ENCODE results near the gene CFDP1. TPM values are rescaled to one million over a fixed set of nuclear protein-coding genes. Genes with fewer than 3 reads are reported as not detected.

CFDP1 gene
- total RNA-seq, 2 donors from 2014 or later: 33.6 to 34.7 TPM

DNA sequence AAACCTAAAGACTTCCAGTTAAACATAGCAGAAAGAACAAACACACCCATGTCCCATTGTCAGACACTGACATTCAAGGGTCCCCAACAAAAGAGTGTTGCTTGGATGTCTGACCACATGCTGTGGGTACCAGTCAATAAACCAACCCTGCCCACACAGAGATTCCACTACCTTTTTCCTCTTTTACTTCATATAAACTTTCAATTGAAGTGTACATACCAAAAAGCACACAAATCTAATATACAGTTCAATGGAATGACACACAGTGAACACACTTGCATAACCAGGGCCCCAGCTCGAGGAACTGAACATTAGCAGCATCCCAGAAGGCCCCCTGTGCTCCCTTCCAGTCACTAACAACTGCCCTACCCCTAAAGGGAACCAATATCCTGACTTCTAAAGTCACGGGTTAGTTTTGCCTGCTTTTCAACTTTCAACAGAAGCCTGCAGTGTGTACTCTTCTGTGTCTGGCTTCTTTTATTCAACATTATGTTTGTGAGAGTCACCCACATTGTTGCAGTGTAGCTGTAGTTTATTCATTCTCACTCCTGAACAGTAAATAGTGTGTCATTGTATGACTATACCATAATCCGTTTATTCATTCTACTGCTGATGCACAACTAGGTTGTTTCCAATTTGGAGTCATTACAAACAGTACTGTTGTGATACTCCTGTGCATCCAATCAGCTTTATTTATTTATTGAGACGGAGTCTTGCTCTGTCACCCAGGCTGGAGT is 18.0 kb downstream of the CFDP1 start:
- Mint-ChIP-seq H3K27me3 (no peaks in the 10 kb centered on the region), H3K4me3 (no peak overlapping the region), H3K36me3 (ENCODE audit: low read depth) (peaks cover 2% of the 10 kb centered on the region), H3K27ac (peak overlapping the region; percentile 67), H3K4me1 (peaks cover 16% of the 10 kb centered on the region)
- no peaks in the 10 kb centered on the region for H3K9me3 ChIP-seq (ENCODE audit: control insufficient read depth, low read length, poor library complexity, severe bottlenecking)
- DNase-seq (no peak), ATAC-seq (no peak)

DNA sequence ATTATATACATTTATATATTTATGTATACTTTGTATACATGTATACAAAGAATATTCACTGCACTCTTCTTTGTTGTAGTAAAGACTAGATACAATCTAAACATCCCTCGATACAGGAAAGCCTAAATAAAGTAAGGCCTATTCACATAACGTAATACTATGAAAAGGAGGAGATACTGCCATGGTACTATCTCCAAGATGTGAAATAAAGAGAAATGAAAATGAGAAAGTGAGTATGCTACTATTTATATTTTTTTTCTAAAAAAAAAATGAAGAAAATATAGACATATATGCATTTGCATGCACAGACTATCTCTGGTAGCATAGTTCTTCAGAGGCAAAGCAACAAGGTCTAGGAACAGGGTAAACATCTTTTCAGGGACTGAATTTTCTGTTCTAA is 19.4 kb downstream of the CFDP1 start:
- peaks cover 13% of the 10 kb centered on the region for H3K4me1 Mint-ChIP-seq
- peaks cover 5% of the 10 kb centered on the region for H3K36me3 Mint-ChIP-seq (ENCODE audit: low read depth)
- no peaks in the 10 kb centered on the region for H3K27me3 Mint-ChIP-seq
- DNase-seq (no peak), ATAC-seq (no peak)
- no peak overlapping the region for H3K4me3 Mint-ChIP-seq
- H3K9me3 ChIP-seq (ENCODE audit: control insufficient read depth, low read length, poor library complexity, severe bottlenecking): no peaks in the 10 kb centered on the region
- H3K27ac Mint-ChIP-seq: no peak overlapping the region

DNA sequence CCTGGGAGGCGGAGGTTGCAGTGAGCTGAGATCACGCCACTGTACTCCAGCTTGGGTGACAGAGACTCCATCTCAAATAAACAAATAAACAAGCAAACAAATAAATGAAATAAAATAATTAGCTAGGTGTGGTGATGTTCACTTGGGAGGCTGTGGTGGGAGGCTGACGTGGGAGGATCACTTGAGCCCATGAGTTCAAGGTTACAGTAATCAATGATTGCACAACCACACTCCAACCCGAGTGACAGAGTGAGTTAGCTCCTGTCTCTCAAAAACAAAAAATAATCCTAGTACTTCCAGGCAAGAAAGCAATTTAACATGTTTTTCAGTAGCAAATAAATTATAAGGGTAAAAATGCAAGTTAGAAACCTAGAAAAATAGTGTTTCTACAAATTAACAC is 26.4 kb downstream of the CFDP1 start:
- DNase-seq (no peak), ATAC-seq (no peak)
- peaks cover 6% of the 10 kb centered on the region for H3K36me3 Mint-ChIP-seq (ENCODE audit: low read depth)
- H3K4me3 Mint-ChIP-seq: no peak overlapping the region
- H3K4me1 Mint-ChIP-seq: no peaks in the 10 kb centered on the region
- no peak overlapping the region for H3K27ac Mint-ChIP-seq
- H3K9me3 ChIP-seq (ENCODE audit: control insufficient read depth, low read length, poor library complexity, severe bottlenecking): no peaks in the 10 kb centered on the region
- no peaks in the 10 kb centered on the region for H3K27me3 Mint-ChIP-seq

DNA sequence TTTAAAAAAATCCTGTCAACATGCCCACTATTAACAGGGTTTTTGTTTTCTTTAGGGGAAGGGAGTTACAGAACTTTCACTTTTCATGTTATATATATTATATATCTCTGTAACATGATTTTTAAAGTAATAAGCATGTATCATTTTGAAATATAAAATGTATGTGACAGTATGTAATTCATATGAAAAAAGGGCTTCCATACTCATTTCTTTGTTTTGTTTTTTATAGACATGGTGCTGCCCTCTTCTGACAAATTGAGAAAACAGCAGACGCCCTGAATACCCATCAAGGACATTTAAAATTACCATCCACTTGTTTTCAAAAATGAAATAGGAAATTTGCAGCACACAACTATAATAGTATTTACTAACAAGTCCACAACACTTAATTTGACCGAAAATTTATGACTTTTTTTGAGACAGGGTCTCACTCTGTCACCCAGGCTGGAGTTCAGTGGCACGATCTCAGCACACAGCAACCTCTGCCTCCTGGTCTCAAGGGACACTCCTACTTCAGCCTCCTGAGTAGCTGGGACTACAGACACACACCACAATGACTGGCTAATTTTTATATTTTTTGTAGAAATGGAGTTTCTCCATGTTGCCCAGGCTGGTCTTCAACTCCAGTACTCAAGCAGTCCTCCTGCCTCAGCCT is 30.4 kb downstream of the CFDP1 start:
- no peaks in the 10 kb centered on the region for H3K27me3 Mint-ChIP-seq
- H3K4me3 Mint-ChIP-seq: no peak overlapping the region
- H3K27ac Mint-ChIP-seq: no peak overlapping the region
- H3K9me3 ChIP-seq (ENCODE audit: control insufficient read depth, low read length, poor library complexity, severe bottlenecking): no peaks in the 10 kb centered on the region
- peaks cover 5% of the 10 kb centered on the region for H3K4me1 Mint-ChIP-seq
- peaks cover 3% of the 10 kb centered on the region for H3K36me3 Mint-ChIP-seq (ENCODE audit: low read depth)
- ATAC-seq: no peak
- no peak for DNase-seq

DNA sequence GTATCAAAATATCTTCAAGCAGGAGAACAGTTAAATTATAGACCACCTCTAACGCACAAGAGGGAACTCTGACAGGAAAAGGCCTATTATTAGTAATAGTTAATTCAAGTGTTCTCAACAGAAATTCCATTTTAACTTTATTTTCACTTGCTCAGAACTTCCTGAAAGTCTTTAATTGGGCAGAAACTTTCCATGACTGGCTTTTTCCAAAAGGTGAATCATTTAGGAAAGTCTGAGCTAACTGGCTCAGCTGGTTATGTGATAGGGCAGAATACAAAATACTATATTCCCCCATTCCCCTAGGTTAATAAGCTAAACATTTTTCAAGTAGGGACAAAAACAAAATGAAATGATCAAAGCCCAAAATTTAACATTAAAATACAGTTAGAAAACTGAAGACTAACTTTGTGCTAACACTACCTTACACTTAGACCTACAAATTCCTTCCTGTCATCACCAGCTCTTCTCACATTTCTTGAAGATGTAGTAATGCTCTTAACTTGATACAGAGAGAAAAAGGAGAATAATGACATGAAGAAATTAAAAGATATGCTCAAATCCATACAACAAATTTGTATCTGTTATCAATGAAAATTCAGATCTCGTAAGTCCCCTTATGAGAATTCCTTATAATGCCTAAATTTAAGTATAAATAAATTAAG is 31.0 kb downstream of the CFDP1 start:
- ATAC-seq (no peak), DNase-seq (no peak)
- H3K36me3 Mint-ChIP-seq (ENCODE audit: low read depth): no peaks in the 10 kb centered on the region
- no peak overlapping the region for H3K4me3 Mint-ChIP-seq
- no peaks in the 10 kb centered on the region for H3K27me3 Mint-ChIP-seq
- H3K4me1 Mint-ChIP-seq: peaks cover 5% of the 10 kb centered on the region
- H3K9me3 ChIP-seq (ENCODE audit: control insufficient read depth, low read length, poor library complexity, severe bottlenecking): no peaks in the 10 kb centered on the region
- H3K27ac Mint-ChIP-seq: peak overlapping the region; percentile 11

DNA sequence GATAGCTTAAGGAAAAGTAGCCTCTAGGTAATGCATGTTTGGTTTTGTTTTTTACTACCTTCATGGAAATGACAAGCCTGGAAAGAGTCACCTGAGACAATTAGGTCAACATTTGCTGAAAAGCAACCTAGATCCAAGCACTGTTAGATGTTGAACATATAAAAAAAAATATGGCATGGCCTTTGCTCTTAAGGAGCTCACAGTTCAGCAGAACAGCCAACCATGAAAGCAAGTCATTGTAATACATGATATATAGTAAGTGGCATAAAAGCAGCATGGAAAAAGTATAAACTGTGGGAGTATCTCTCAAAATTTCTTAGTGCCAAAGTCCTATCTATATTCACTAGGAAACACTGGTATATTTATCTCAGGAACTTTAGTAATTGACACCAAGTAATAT is 31.6 kb downstream of the CFDP1 start:
- H3K4me1 Mint-ChIP-seq: peaks cover 5% of the 10 kb centered on the region
- ATAC-seq: no peak
- H3K36me3 Mint-ChIP-seq (ENCODE audit: low read depth): no peaks in the 10 kb centered on the region
- H3K4me3 Mint-ChIP-seq: no peak overlapping the region
- H3K27me3 Mint-ChIP-seq: no peaks in the 10 kb centered on the region
- peak overlapping the region; percentile 11 for H3K27ac Mint-ChIP-seq
- no peaks in the 10 kb centered on the region for H3K9me3 ChIP-seq (ENCODE audit: control insufficient read depth, low read length, poor library complexity, severe bottlenecking)
- no peak for DNase-seq

DNA sequence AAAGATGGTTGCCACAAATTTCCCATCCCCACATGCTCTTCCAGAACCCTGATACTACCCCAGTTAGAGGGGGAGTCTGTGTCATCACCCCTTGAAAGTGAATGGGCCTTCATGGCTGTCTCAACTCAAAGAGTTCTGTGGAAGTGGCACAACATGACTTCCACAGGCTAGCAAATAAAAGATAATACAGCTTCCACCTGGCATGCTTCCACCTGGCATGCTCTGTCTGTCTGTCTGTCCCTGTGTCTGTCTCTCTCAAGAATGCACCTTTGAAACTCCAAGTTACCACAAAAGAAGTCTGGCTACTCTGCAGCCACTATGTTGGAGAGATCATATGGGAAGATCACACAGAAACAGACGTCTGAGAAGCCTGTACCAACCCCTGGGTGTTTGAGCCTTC is 35.0 kb downstream of the CFDP1 start:
- Mint-ChIP-seq H3K4me1 (peaks cover 5% of the 10 kb centered on the region), H3K36me3 (ENCODE audit: low read depth) (no peaks in the 10 kb centered on the region), H3K27ac (no peak overlapping the region), H3K4me3 (no peak overlapping the region), H3K27me3 (no peaks in the 10 kb centered on the region)
- DNase-seq: no peak
- H3K9me3 ChIP-seq (ENCODE audit: control insufficient read depth, low read length, poor library complexity, severe bottlenecking): no peaks in the 10 kb centered on the region
- ATAC-seq: no peak

DNA sequence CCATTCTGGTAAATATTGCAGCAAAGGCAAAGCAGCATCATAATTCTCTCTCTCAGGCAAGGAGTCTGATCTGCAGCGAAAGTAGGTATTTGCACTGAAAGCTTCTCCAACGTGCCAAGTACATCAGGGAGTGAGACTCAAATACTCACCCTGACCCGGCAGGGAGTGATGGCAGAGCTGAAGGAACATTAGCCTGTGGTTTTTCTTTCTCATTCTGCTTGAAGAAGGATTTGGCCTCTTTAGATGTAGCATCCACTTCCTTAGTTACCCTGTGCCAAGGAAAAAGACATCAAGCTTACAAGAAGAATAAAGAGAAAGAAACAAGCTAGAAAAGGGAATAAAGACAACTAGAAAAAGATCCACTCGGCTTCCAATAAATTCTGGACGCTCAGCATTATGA is 38.4 kb downstream of the CFDP1 start:
- peaks cover 5% of the 10 kb centered on the region for H3K4me1 Mint-ChIP-seq
- no peak for ATAC-seq
- no peaks in the 10 kb centered on the region for H3K27me3 Mint-ChIP-seq
- DNase-seq: no peak
- H3K4me3 Mint-ChIP-seq: no peak overlapping the region
- H3K27ac Mint-ChIP-seq: no peak overlapping the region
- H3K36me3 Mint-ChIP-seq (ENCODE audit: low read depth): no peaks in the 10 kb centered on the region
- H3K9me3 ChIP-seq (ENCODE audit: control insufficient read depth, low read length, poor library complexity, severe bottlenecking): no peaks in the 10 kb centered on the region

DNA sequence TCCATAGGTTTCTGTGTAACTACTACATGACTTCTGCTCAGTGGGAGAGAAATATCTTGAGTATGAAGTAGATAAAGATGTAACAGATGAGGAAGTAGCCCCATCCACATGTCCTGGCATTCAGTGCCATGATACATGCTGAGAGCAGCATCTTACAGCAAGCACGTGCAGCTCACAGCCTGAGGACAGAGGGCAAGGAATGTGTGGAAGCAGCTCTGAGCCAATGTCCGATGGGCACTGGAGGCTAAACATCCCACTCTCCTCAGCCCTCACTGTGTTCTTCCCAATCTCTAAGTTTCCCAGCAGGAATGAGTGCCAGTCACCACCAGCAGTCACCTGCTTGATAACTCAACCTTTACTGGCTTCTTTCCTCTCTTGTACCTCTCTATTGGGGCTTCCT is 40.4 kb downstream of the CFDP1 start:
- H3K36me3 Mint-ChIP-seq (ENCODE audit: low read depth): no peaks in the 10 kb centered on the region
- no peak overlapping the region for H3K27ac Mint-ChIP-seq
- DNase-seq (no peak), ATAC-seq (no peak)
- no peak overlapping the region for H3K4me3 Mint-ChIP-seq
- peaks cover 13% of the 10 kb centered on the region for H3K4me1 Mint-ChIP-seq
- no peaks in the 10 kb centered on the region for H3K27me3 Mint-ChIP-seq
- no peaks in the 10 kb centered on the region for H3K9me3 ChIP-seq (ENCODE audit: control insufficient read depth, low read length, poor library complexity, severe bottlenecking)

DNA sequence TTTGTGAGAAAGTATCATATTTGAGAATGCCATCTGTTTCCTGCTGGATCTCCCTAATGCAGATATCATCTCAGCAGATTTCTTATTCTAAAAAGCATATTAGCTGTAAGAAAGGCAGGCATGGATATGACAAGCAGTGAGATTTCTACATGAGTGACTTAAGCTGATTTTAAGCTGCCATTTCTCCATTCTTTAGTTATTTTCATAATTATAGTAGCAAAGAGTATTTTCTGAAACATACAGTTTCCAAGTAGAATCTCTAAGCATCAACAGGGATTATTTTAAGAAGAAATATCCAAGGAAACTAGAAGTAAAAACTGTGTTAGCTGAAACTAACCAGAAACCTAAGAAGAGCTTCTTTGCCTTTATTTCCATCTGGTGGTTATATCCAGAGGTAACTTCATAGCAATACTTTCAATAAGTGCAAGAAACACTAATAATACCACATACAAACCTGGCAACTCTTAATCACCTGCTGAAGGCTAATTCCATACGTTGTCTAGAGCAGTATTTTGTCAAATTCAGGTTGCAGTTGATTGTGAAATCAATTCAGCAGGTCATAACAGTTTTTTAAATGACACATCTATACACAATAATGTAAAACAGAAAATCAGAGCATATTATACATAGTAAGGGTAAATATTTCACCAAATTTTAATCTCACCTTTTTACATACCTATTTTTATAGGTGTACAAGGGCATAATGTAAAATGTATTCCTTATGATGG is 42.2 kb downstream of the CFDP1 start:
- no peaks in the 10 kb centered on the region for H3K36me3 Mint-ChIP-seq (ENCODE audit: low read depth)

DNA sequence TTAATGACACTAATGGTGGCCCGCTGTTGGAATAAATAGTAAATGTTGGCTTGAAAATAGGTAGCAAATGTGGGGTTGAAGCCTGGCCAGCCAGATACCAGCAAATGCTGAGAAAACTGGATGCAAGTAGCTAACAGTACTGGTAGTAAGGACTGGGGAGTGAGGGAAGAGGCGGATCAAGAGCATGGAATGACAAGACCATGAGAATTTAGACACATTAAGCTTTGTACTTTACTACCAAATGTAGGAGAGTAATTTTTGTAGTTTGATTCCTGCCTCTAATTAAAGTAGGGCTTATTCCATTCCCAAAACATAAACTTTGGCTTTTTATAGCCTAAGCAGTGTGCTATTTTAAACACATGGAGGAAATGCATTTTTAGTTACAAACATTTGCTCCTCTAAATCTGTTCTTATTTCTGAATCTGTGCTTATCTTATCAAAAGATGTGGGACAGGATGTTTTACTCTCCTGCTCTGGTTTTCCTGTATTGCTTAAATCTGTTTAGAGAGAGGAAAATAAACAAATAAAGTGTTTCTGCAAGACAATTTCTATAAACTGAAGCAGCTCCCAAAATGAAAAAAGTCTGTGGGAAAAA is 44.1 kb downstream of the CFDP1 start:
- no peak for ATAC-seq
- Mint-ChIP-seq H3K27me3 (no peaks in the 10 kb centered on the region), H3K4me1 (peaks cover 17% of the 10 kb centered on the region), H3K36me3 (ENCODE audit: low read depth) (no peaks in the 10 kb centered on the region), H3K4me3 (no peak overlapping the region), H3K27ac (peak overlapping the region; percentile 16)
- no peak for DNase-seq
- H3K9me3 ChIP-seq (ENCODE audit: control insufficient read depth, low read length, poor library complexity, severe bottlenecking): no peaks in the 10 kb centered on the region

More for the DNA sequence above, 42.2 kb downstream of the CFDP1 start:
- no peak for ATAC-seq
- H3K9me3 ChIP-seq (ENCODE audit: control insufficient read depth, low read length, poor library complexity, severe bottlenecking): no peaks in the 10 kb centered on the region
- Mint-ChIP-seq H3K27me3 (no peaks in the 10 kb centered on the region), H3K4me3 (no peak overlapping the region), H3K4me1 (peaks cover 13% of the 10 kb centered on the region), H3K27ac (no peak overlapping the region)
- DNase-seq: no peak

DNA sequence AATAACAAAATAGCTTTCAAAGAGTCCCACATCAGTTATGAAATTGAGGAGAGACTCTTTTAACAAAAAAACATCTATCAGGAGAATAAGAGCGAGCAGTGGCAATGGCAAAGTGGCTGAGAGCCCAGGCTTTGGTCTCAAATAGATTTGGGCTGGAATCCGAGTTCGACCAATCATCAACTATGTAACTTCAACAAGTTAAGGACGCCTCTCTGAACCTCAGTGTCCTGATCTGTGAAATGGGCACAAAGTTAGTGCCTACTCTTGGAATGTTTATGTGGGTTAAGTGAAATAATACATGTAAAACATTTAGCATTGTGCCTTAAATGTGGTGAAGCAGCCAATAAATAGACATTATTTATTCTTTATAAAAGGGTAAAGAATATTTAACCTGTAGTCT is 45.4 kb downstream of the CFDP1 start:
- H3K27ac Mint-ChIP-seq: no peak overlapping the region

More for the DNA sequence above, 45.4 kb downstream of the CFDP1 start:
- DNase-seq: no peak
- H3K27me3 Mint-ChIP-seq: no peaks in the 10 kb centered on the region
- H3K4me3 Mint-ChIP-seq: no peak overlapping the region
- no peaks in the 10 kb centered on the region for H3K36me3 Mint-ChIP-seq (ENCODE audit: low read depth)
- ATAC-seq: no peak
- peaks cover 20% of the 10 kb centered on the region for H3K4me1 Mint-ChIP-seq
- H3K9me3 ChIP-seq (ENCODE audit: control insufficient read depth, low read length, poor library complexity, severe bottlenecking): no peaks in the 10 kb centered on the region
